ENCODE results near the gene ISY1.
"Not testable (repeated sequence)": the region's sequence is repeated elsewhere in the genome, so short reads cannot be mapped to it uniquely, and the experiment has no call there.

ISY1 gene

GRCh38 chr3:129101370-129102138, 59.3 kb downstream of the ISY1 start:
- TF ChIP-seq, protein P1, sequence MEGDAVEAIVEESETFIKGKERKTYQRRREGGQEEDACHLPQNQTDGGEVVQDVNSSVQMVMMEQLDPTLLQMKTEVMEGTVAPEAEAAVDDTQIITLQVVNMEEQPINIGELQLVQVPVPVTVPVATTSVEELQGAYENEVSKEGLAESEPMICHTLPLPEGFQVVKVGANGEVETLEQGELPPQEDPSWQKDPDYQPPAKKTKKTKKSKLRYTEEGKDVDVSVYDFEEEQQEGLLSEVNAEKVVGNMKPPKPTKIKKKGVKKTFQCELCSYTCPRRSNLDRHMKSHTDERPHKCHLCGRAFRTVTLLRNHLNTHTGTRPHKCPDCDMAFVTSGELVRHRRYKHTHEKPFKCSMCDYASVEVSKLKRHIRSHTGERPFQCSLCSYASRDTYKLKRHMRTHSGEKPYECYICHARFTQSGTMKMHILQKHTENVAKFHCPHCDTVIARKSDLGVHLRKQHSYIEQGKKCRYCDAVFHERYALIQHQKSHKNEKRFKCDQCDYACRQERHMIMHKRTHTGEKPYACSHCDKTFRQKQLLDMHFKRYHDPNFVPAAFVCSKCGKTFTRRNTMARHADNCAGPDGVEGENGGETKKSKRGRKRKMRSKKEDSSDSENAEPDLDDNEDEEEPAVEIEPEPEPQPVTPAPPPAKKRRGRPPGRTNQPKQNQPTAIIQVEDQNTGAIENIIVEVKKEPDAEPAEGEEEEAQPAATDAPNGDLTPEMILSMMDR (IDR thresholded peaks at IDR 0.05; ENCODE audit: insufficient read depth, low read depth, low read length, missing control alignments) = no peak
- H3K4me3 ChIP-seq (ENCODE audit: low read length) = no peak overlapping the region
- DNase-seq (ENCODE audit: low read depth) = no peak

DNA sequence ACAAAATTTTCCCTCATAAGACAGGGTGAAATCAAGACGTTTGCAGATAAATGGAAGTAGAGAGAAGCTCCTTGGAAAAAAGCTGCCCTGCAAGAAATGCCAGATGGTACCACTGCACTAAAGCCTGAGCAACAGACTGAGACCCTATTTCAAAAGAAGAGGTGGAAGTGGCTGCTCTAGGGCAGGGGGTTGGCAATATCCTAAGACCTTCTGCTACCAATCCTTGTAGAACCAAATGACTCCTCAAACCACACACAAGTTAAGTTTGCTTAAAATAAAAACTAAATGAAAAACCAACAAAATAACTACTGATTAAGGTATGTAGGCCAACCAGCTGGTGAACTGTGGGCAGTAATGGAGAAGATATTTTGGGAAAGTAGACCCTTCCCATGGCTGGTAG, 60.6 kb downstream of the ISY1 start:
- no peak for DNase-seq (ENCODE audit: low read depth)
- TF ChIP-seq, protein P1 (IDR thresholded peaks at IDR 0.05; ENCODE audit: insufficient read depth, low read depth, low read length, missing control alignments) = no peak
- no peak overlapping the region for H3K4me3 ChIP-seq (ENCODE audit: low read length)

DNA sequence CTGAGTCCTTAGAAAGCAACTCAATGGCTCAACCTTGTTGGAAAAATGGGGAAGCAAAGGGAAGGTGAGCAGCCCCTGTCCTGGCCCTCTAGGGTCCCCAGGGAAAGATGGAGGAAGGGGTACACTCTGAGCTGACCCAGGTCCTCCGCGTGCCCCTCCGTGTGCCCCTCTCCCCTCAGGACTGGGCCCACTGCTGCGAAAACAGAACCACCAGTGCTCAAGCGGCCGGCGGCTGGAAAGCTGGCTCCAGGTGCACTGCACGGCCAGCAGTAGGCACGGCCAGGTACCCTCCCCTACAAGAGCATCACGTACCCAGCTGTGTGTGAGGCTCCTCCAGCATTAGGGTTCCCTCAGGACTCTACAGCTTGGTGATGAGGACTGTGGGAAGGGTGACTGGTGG, 65.6 kb downstream of the ISY1 start:
- no peak overlapping the region for H3K4me3 ChIP-seq (ENCODE audit: low read length)
- DNase-seq (ENCODE audit: low read depth) = no peak
- TF ChIP-seq, protein P1 (IDR thresholded peaks at IDR 0.05; ENCODE audit: insufficient read depth, low read depth, low read length, missing control alignments) = no peak

DNA sequence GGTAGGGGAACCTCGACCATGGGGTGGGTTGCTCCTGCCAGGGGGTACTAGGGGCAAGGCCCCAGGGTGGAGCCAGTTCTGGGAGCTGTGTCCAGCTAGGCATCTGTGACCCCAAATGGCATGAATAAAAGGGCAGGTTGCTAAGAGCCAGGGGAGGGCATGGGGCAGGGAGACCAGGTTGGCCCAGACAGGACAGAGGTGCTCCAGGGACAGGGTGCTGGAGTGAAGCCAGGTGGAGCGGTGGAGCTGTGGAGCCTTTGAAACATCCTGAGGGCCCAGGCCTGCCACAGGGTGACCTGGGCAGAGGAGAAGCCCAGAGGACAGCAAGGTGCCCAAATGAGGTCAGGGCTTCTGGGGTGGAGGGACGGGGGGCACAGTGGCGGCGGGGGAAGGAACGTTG, 72.6 kb downstream of the ISY1 start:
- DNase-seq (ENCODE audit: low read depth); H3K4me3 ChIP-seq (ENCODE audit: low read length): not testable (repeated sequence)

DNA sequence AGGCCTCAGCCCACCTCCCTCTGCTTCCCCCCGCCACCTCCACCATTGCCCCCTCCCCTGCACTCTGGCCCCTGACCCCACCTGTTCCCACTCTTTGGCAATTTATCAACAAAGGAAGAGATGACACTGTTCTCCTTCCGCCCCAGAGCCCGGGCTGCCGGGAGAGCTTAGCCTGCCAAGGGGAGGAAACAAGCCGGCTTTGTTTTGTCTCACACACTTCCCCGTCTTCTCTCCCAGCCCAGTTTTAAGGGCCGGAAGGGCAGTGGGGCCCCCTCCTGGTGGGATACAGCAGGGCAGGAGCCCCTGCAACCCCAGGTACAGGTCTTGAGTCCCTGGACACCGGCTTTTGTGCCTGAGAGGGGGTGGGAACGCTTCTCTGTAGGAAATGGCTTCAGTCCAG, 73.0 kb downstream of the ISY1 start:
- peak; percentile 48 for DNase-seq (ENCODE audit: low read depth)
- not testable (repeated sequence) for H3K4me3 ChIP-seq (ENCODE audit: low read length)

- H3K4me3 ChIP-seq (ENCODE audit: low read length) = no peak overlapping the region
- TF ChIP-seq, protein P1 (IDR thresholded peaks at IDR 0.05; ENCODE audit: insufficient read depth, low read depth, low read length, missing control alignments) = no peak
- DNase-seq (ENCODE audit: low read depth) = peak; percentile 62
Observed at GRCh38 chr3:129087138-129087702, 73.6 kb downstream of the ISY1 start.

DNA sequence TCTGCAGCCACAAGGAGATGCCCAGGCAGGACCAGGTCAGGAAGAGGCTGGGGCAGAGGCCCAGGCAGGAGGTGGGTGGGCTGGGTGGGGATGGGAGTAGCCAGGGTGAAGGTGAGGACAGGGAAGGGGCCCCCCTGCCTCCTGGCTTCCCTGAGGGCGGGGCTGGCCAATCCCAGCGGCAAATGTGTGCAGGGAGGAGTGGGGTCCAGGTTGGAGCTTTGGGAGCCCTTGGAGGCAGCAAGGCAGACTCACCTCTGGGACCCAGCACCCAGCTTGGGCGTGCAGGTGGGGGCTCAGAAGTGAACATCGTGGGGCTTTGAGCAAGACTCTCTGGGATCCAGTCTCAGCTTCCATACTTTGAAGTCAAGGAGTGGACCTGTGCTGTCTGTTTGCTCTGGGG, 75.0 kb downstream of the ISY1 start:
- no peak overlapping the region for H3K4me3 ChIP-seq (ENCODE audit: low read length)
- TF ChIP-seq, protein P1 (IDR thresholded peaks at IDR 0.05; ENCODE audit: insufficient read depth, low read depth, low read length, missing control alignments) = no peak
- DNase-seq (ENCODE audit: low read depth) = no peak

GRCh38 chr3:129085165-129085715, 75.6 kb downstream of the ISY1 start:
- TF ChIP-seq, protein P1 (IDR thresholded peaks at IDR 0.05; ENCODE audit: insufficient read depth, low read depth, low read length, missing control alignments) = no peak
- H3K4me3 ChIP-seq (ENCODE audit: low read length) = no peak overlapping the region
- DNase-seq (ENCODE audit: low read depth) = no peak
